Measurements from ENCODE around the gene C5orf63. TPM values are rescaled to one million over a fixed set of nuclear protein-coding genes. Genes with fewer than 3 reads are reported as not detected.
A peak's percentile ranks its signal among the peaks of the same experiment; 100 is the strongest.

C5orf63 gene
- total RNA-seq, 6 experiments from 2014 or later, result 1.9 to 6.2 (median 3.7) TPM

- Histone ChIP-seq H3K27me3 (no peaks in the 10 kb centered on the region), H3K27ac (no peak overlapping the region), H3K4me1 (no peaks in the 10 kb centered on the region), H3K9me3 (no peaks in the 10 kb centered on the region), H3K4me3 (no peak overlapping the region), H3K36me3 (peaks cover 0 to 4% (median 0%) of the 10 kb centered on the region in 4 donors)
- no peak for ATAC-seq
- intact Hi-C loops (cut with DNase I), result no loop called here
- TF ChIP-seq CTCF (IDR thresholded peaks at IDR 0.05) (no peak), POLR2A (IDR thresholded peaks at IDR 0.05) (no peak)
- 58% methylated on average over 2 of the region's 2 CpGs for WGBS (ENCODE audit: insufficient coverage, low coverage, low lambda C conversion rate, missing lambda C conversion rate)
- DNase-seq, result peak in 1 of 3 donors; percentile 22
Observed at GRCh38 chr5:127068493-127069214, 4.6 kb downstream of the C5orf63 start.

GRCh38 chr5:127066721-127067120 lies 6.6 kb downstream of the C5orf63 start:
- H3K27me3 ChIP-seq, result no peaks in the 10 kb centered on the region
- no peaks in the 10 kb centered on the region for H3K9me3 ChIP-seq
- peaks cover 0 to 4% (median 0%) of the 10 kb centered on the region in 4 donors for H3K36me3 ChIP-seq
- no peak overlapping the region for H3K27ac ChIP-seq
- DNase-seq, result no peak
- no peak overlapping the region for H3K4me3 ChIP-seq
- intact Hi-C loops (cut with DNase I), result no loop called here
- TF ChIP-seq POLR2A (IDR thresholded peaks at IDR 0.05) (no peak), CTCF (IDR thresholded peaks at IDR 0.05) (no peak)
- ATAC-seq, result no peak
- H3K4me1 ChIP-seq, result no peaks in the 10 kb centered on the region

GRCh38 chr5:127064253-127064840 lies 9.0 kb downstream of the C5orf63 start:
- no peak overlapping the region for H3K27ac ChIP-seq
- no peaks in the 10 kb centered on the region for H3K36me3 ChIP-seq
- no peak overlapping the region for H3K4me3 ChIP-seq
- 100% methylated on average over 1 of the region's 4 CpGs for WGBS (ENCODE audit: insufficient coverage, low coverage, low lambda C conversion rate, missing lambda C conversion rate)
- intact Hi-C loops (cut with DNase I), result no loop called here
- TF ChIP-seq CTCF (IDR thresholded peaks at IDR 0.05), result no peak
- no peak for TF ChIP-seq POLR2A (IDR thresholded peaks at IDR 0.05)
- ATAC-seq (peak in 2 of 4 donors; percentile 29 to 41), DNase-seq (no peak)
- no peaks in the 10 kb centered on the region for H3K4me1 ChIP-seq
- no peaks in the 10 kb centered on the region for H3K27me3 ChIP-seq
- H3K9me3 ChIP-seq, result no peaks in the 10 kb centered on the region

GRCh38 chr5:127063257-127063913 lies 9.9 kb downstream of the C5orf63 start:
- no peak for DNase-seq
- Histone ChIP-seq H3K36me3 (no peaks in the 10 kb centered on the region), H3K27ac (no peak overlapping the region), H3K4me1 (no peaks in the 10 kb centered on the region), H3K27me3 (no peaks in the 10 kb centered on the region), H3K4me3 (no peak overlapping the region), H3K9me3 (no peaks in the 10 kb centered on the region)
- WGBS (ENCODE audit: insufficient coverage, low coverage, low lambda C conversion rate, missing lambda C conversion rate), result 72% methylated on average over 2 of the region's 2 CpGs
- no peak for TF ChIP-seq POLR2A (IDR thresholded peaks at IDR 0.05)
- no peak for ATAC-seq
- intact Hi-C loops (cut with DNase I), result no loop called here

GRCh38 chr5:127061956-127062355 lies 11.3 kb downstream of the C5orf63 start:
- ATAC-seq (no peak), DNase-seq (no peak)
- H3K27ac ChIP-seq, result no peak overlapping the region
- H3K4me3 ChIP-seq, result no peak overlapping the region
- no peak for TF ChIP-seq POLR2A (IDR thresholded peaks at IDR 0.05)
- TF ChIP-seq CTCF (IDR thresholded peaks at IDR 0.05), result no peak
- H3K27me3 ChIP-seq, result no peaks in the 10 kb centered on the region
- no peaks in the 10 kb centered on the region for H3K4me1 ChIP-seq
- H3K9me3 ChIP-seq, result no peaks in the 10 kb centered on the region
- no peaks in the 10 kb centered on the region for H3K36me3 ChIP-seq
- 50% methylated on average over 1 of the region's 1 CpG for WGBS (ENCODE audit: insufficient coverage, low coverage, low lambda C conversion rate, missing lambda C conversion rate)
- intact Hi-C loops (cut with DNase I), result no loop called here

Measured in right lobe of liver (tissue), 6 donors.